Thoracic aorta (tissue), 2 donors: Measurements from ENCODE around the gene IQCE. TPM values are rescaled to one million over a fixed set of nuclear protein-coding genes. Genes with fewer than 3 reads are reported as not detected.

Experiments used
- ATAC-seq: fragments of 150-250 bp; one replicate; pipeline ENCODE4 v1.8.0; 2017; ENCODE audit warnings: low read depth; ENCODE audit not compliant: insufficient number of reproducible peaks, low FRiP score
- DNase-seq: peaks from one replicate; pipeline ENCODE4 v3.0.0-alpha.2; 2020; ENCODE audit warnings: low spot score
- H3K27ac ChIP-seq, 2 donors: fragments of 200-600 bp; sonication (generic); 1 replicate in 1 of 2; 2 replicates in 1 of 2; pipeline ENCODE4 v1.5.1; 2016; ENCODE audit warnings: mild to moderate bottlenecking in 2 of 2, moderate library complexity in 2 of 2
- H3K27me3 ChIP-seq: fragments of 200-600 bp; sonication (generic); replicated peaks from 2 replicates; pipeline ENCODE4 v1.6.0; 2016; ENCODE audit warnings: mild to moderate bottlenecking; ENCODE audit not compliant: insufficient read depth
- H3K36me3 ChIP-seq: fragments of 200-600 bp; sonication (generic); one replicate; pipeline ENCODE4 v1.5.1; 2016
- H3K4me1 ChIP-seq, 2 donors: fragments of 200-600 bp; sonication (generic); 1 replicate in 1 of 2; 2 replicates in 1 of 2; pipeline versions ENCODE4 v1.5.1 to v1.6.0; 2016; ENCODE audit warnings: low read depth in 2 of 2, mild to moderate bottlenecking in 1 of 2; ENCODE audit not compliant: control insufficient read depth in 1 of 2
- H3K4me3 ChIP-seq: fragments of 200-600 bp; sonication (generic); 2 replicates; pipeline ENCODE4 v1.5.1; 2016; ENCODE audit warnings: mild to moderate bottlenecking
- H3K9me3 ChIP-seq: fragments of 200-600 bp; sonication (generic); 2 replicates; pipeline ENCODE4 v1.5.1; 2016
- CTCF ChIP-seq: fragments of 200-600 bp; sonication (generic); IDR thresholded peaks from one replicate; pipeline ENCODE4 v1.5.1; 2019; ENCODE audit warnings: antibody characterized with exemption
- total RNA-seq, 2 donors: library from RNA; depleted of rRNA; stranded (reverse); fragments of >200 nt; gene quantifications; one replicate each; pipeline versions ENCODE4 v1.1.0 to v1.2.3, GENCODE V29; 2016

Gene IQCE
- total RNA-seq, 2 donors from 2014 or later = 10.6 to 40.1 TPM

DNA sequence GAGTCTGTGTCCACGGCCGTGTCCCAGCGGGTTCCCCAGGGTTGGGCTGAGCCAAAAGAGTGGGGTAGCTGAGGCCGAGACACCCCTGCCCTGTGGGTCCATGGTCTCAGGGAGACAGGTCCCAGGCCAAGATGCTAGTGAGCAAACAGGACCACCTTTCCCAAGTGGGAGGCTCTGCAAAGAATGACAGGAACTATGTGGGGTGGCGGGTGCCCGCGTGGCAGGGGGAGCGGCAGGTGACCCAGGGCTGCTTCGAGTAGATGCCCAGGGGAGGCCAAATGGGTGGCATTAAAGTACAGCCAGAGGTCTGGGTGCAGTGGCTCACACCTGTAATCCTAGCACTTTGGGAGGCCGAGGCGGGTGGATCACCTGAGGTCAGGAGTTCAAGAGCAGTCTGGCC is 91.2 kb downstream of the IQCE start:
- Histone ChIP-seq H3K9me3 (no peaks in the 10 kb centered on the region), H3K4me1 (peaks cover under 1 to 2% of the 10 kb centered on the region in 2 donors), H3K27me3 (no peaks in the 10 kb centered on the region), H3K4me3 (no peak overlapping the region), H3K27ac (no peak overlapping the region), H3K36me3 (peaks cover 33% of the 10 kb centered on the region)
- no peak for ATAC-seq
- no peak for DNase-seq
- TF ChIP-seq CTCF = no peak

GRCh38 chr7:2650451-2650850 is 91.7 kb downstream of the IQCE start:
- Histone ChIP-seq H3K36me3 (peaks cover 34% of the 10 kb centered on the region), H3K27ac (no peak overlapping the region), H3K27me3 (no peaks in the 10 kb centered on the region)

DNA sequence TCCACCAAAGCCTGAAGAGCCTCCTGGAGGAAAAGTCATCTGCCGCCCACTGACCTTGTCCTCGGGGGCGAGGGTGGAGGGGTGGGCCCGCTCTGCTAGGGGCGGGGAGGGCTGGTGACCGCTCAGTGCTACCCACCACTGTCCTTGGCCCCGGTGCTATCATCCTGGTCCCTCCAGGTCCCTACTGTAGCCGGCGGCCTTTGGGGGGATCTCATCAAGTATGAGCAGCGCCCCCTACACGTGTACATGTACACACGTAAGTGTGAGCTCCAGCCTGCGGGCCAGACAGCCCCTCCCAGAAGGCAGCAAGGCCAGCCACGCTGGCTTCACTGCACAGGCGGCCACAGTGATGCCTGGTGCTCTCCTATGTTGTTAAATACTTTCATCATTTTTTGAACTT is 92.6 kb downstream of the IQCE start:
- ATAC-seq (no peak), DNase-seq (no peak)
- Histone ChIP-seq H3K27me3 (no peaks in the 10 kb centered on the region), H3K4me1 (no peaks in the 10 kb centered on the region), H3K4me3 (no peak overlapping the region), H3K27ac (no peak overlapping the region), H3K9me3 (no peaks in the 10 kb centered on the region), H3K36me3 (peaks cover 41% of the 10 kb centered on the region)
- no peak for TF ChIP-seq CTCF

More at GRCh38 chr7:2650451-2650850, 91.7 kb downstream of the IQCE start:
- H3K9me3 ChIP-seq = no peaks in the 10 kb centered on the region
- ATAC-seq (no peak), DNase-seq (no peak)
- no peak for TF ChIP-seq CTCF
- no peaks in the 10 kb centered on the region for H3K4me1 ChIP-seq
- no peak overlapping the region for H3K4me3 ChIP-seq

DNA sequence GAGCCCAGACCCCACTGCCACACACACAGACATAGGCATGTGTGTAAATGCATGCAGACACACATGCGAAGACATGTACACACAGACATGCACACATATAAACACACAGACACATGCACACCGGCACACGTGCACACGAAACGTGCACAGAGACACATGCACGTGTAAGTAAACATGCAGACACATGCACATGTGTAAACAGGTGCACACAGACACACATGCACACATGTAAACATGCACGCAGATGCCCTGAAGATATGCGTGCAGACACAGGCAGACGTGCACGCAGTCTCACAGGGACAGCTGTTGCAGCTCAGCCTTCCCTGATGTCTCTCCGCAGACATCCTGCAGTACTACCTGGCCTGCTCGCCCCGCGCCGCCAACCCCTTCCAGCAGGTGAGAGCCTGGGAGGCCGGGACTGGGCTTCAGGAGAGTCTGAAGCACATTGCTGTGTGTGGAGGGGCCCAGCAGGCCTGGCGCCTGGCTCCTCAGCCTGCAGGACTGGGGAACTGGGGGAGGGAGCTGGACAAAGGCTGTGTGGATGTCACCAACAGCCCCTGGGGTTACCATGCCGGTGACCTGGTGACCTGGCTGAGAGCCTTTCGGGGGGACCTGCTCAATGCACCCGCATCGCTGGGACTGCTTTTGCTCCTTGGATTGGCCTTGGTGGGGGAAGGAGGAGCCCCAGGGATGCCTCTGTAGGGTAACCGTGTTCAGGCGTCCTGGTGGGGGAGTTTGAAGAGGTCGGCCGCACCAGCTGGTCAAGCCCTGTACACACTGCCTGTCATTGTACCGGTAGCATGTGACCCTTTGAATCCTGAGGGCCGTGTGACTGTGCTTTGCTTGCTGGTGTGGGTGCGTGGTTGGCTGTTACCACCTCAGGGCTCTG is 93.3 kb downstream of the IQCE start:
- no peaks in the 10 kb centered on the region for H3K9me3 ChIP-seq
- no peaks in the 10 kb centered on the region for H3K4me1 ChIP-seq
- TF ChIP-seq CTCF = no peak
- H3K27ac ChIP-seq = no peak overlapping the region
- H3K36me3 ChIP-seq = peaks cover 44% of the 10 kb centered on the region
- H3K27me3 ChIP-seq = no peaks in the 10 kb centered on the region
- ATAC-seq (no peak), DNase-seq (no peak)
- H3K4me3 ChIP-seq = no peak overlapping the region

GRCh38 chr7:2652736-2653060 is 93.9 kb downstream of the IQCE start:
- DNase-seq = no peak
- Histone ChIP-seq H3K4me1 (no peaks in the 10 kb centered on the region), H3K9me3 (no peaks in the 10 kb centered on the region), H3K27ac (no peak overlapping the region), H3K27me3 (no peaks in the 10 kb centered on the region), H3K4me3 (no peak overlapping the region), H3K36me3 (peaks cover 41% of the 10 kb centered on the region)
- no peak for ATAC-seq
- TF ChIP-seq CTCF = no peak
